Cardiac fibroblast (primary cell): ENCODE results near the gene EIF2S3.

Source experiments
- DNase-seq, 2 donors: peaks; one replicate each; pipeline versions ENCODE4 v3.0.0 to v3.0.0-alpha.2; 2010; ENCODE audit warnings: low read depth in 2 of 2
- H3K4me3 ChIP-seq, 2 donors: replicated peaks in 1 of 2; 1 replicate in 1 of 2; 2 replicates in 1 of 2; pipeline ENCODE4 v1.5.1; 2011; ENCODE audit warnings: low read depth in 2 of 2, low read length in 2 of 2, mild to moderate bottlenecking in 2 of 2, moderate library complexity in 1 of 2
- TF ChIP-seq, protein P1 (sequence below): IDR thresholded peaks from one replicate; pipeline ENCODE4 v1.5.1; 2011; ENCODE audit warnings: low read depth, mild to moderate bottlenecking, low read length, inconsistent platforms

Gene EIF2S3

DNA sequence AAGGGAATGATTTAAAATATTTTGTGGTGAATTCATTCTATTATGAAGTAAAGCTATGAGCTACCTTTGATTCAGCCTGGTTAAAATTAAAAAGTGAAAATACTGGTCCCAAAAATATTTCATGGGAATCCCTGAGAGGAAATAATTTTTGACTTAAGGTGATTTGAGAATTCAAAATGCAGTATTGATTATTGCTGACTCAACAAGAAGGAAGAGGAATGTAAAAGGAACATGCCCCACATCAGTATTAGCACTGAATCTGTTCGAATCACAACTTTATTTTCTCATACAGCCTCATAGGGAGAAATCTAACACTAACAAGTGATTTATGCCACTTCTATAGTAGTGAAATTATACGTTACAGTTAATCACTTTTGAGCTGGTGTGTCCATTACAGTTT is 27.7 kb downstream of the EIF2S3 start:
- DNase-seq, result no peak
- H3K4me3 ChIP-seq, result no peak overlapping the region
- TF ChIP-seq, protein P1, sequence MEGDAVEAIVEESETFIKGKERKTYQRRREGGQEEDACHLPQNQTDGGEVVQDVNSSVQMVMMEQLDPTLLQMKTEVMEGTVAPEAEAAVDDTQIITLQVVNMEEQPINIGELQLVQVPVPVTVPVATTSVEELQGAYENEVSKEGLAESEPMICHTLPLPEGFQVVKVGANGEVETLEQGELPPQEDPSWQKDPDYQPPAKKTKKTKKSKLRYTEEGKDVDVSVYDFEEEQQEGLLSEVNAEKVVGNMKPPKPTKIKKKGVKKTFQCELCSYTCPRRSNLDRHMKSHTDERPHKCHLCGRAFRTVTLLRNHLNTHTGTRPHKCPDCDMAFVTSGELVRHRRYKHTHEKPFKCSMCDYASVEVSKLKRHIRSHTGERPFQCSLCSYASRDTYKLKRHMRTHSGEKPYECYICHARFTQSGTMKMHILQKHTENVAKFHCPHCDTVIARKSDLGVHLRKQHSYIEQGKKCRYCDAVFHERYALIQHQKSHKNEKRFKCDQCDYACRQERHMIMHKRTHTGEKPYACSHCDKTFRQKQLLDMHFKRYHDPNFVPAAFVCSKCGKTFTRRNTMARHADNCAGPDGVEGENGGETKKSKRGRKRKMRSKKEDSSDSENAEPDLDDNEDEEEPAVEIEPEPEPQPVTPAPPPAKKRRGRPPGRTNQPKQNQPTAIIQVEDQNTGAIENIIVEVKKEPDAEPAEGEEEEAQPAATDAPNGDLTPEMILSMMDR, result no peak

DNA sequence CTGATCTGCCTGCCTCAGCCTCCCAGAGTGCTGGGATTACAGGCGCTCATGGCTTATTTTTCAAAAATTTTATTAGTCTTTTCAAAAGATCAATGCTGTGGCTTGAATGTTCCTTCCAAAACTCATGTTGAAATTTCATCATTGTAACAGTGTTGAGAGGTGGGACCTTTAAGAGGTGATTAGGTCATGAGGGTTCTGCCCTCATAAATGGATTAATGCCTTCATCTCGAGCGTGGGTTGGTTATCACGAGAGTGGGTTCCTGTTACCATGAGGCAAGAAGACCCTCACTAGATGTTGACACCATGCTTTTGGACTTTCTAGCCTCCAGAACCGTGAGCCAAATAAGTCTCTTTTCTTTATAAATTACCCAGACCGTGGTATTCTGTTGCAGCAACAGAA is 30.3 kb downstream of the EIF2S3 start:
- no peak overlapping the region for H3K4me3 ChIP-seq
- no peak for DNase-seq
- TF ChIP-seq, protein P1, result no peak

DNA sequence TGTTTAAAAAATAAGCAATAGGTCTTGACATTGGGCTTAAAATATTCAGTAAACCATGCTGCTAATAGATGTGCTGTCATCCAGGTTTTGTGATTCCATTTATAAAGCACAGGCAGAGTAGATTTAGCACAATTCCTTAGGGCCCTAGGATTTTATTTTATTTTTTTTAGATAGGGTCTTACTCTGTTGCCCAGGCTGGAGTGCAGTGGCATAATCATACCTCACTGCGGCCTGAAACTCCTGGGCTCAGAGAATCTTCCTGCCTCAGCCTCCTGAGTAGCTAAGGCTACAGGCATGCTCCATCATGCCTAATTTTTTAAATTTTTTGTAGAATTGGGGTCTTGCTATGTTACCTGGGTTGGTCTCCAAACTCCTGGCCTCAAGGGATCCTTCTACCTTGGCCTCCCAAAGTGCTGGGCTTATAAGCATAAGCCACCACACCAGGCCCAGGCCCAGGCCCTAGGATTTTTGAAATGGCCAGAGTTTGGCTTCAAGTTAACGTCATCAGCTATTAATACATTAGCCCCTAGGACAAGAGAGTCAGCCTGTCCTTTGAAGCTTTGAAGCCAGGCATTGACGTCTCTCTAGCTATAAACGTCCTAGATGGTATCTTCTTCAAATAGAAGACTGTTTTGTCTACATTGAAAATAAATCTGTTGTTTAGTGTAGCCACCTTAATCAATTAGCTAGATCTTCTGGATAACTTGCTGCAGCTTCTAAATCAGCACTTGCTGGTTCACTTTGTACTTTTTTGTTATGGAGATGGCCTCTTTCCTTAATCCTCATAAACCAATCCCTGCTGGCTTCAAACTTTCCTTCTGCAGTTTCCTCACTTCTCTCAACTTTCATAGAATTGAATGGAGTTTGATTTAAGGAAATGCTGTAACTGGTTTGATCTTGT is 35.8 kb downstream of the EIF2S3 start:
- TF ChIP-seq, protein P1, result no peak
- no peak overlapping the region for H3K4me3 ChIP-seq
- DNase-seq, result no peak

DNA sequence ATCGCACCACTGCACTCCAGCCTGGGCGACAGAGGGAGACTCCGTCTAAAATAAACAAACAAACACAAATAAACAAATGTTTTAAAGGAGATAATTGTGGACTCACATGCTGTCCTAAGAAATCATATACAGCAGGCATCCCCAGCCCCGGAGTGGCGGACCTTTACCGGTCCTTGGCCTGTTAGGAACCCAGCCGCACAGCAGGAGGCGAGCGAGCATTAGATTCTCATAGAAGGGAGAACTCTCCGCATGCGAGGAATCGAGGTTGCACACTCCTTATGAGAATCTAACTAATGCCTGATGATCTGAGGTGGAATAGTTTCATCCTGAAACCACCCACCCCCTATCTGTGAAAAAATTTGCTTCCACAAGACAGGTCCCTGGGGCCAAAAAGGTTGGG is 39.0 kb downstream of the EIF2S3 start:
- H3K4me3 ChIP-seq, result no peak overlapping the region
- TF ChIP-seq, protein P1, result no peak
- DNase-seq, result no peak

DNA sequence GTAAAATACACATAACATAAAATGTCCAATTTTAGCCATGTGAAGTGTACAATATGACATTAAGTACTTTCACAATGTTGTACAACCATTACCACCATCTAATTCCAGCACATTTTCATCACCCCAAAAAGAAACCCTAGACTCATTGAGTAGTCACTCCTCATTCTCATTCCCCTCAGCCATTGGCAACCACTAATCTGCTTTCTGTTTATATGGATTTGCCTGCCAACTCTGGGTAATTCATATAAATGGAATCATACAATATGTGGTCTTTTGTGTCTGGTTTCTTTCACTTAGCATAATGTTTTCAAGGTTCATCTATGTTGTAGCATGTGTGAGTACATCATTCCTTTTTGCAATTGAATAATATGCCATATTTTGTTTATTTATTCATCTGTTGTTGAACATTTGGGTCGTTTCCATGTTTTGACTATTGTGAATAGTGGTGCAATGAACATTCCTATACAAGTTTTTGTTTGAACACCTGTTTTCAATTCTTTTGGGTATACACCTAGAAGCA is 43.0 kb downstream of the EIF2S3 start:
- H3K4me3 ChIP-seq, result no peak overlapping the region
- no peak for DNase-seq

DNA sequence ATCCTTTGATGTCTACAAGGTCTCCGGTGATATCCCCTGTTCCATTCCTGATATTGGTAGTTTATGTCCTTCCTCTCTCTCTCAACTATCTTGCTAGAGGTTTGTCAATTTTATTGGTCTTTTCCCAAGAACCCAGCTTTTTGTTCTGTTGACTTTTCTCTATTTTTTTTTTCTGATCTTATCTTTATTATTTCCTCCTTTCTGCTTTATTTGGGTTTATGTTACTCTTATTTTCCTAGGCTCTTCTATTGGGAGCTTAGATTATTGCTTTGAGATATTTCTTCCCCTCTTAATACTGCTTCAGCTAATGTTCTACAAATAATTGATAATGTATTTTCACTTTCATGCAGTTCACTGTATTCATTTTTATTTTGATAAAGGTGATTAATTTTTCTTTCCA is 44.2 kb downstream of the EIF2S3 start:
- TF ChIP-seq, protein P1, result no peak

More for the DNA sequence above, 43.0 kb downstream of the EIF2S3 start:
- TF ChIP-seq, protein P1, result no peak

DNA sequence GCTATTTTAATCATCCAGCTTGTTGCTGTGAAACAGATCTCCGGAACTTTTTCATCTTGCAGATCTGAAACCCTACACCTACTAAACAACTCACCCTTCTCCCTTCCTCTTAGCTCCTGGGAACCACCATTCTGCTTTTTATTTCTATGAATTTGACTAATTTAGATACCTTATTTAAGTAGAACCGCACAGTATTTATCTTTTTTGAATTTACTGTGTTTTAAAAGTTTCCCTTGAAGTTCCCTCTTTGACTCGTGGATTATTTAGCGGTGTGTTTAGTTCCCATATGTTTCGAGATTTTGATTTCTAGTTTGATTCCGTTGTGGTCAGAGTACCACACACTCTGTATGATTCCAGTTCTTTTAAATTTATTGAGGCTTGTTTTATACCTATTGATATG is 44.6 kb downstream of the EIF2S3 start:
- no peak for DNase-seq
- TF ChIP-seq, protein P1, result no peak
- H3K4me3 ChIP-seq, result no peak overlapping the region

More for the DNA sequence above, 44.2 kb downstream of the EIF2S3 start:
- DNase-seq, result no peak
- H3K4me3 ChIP-seq, result no peak overlapping the region
